GM21423 (cell line): ENCODE data around the gene LIMCH1.
"Not testable (repeated sequence)": the region's sequence is repeated elsewhere in the genome, so short reads cannot be mapped to it uniquely, and the experiment has no call there.

Experiments
- ATAC-seq: cut with Tn5 transposase; IDR thresholded peaks from one replicate; pipeline ENCODE4 v1.9.1; 2021; ENCODE audit warnings: mild to moderate bottlenecking, moderate library complexity; ENCODE audit not compliant: unreplicated experiment

Gene LIMCH1

DNA sequence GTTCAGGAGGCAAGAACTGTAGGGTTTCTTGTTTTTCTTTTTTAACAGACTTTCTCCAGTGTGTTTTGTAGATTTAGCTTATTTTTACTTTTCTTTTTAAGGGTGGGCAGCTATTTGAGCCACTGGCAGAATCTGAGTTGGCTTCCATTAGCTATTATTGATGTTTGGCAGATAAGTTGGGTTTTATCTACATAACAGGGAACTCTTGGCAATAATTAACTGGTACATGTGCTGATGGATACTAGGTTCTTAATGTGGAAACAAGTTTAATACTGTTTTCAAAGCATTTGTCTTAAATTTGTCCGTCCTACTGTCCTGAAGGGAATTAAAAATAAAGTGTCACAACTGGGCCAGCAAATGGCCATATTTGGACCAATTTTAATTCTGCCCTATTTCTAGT is 130.1 kb downstream of the LIMCH1 start:
- no peak for ATAC-seq

DNA sequence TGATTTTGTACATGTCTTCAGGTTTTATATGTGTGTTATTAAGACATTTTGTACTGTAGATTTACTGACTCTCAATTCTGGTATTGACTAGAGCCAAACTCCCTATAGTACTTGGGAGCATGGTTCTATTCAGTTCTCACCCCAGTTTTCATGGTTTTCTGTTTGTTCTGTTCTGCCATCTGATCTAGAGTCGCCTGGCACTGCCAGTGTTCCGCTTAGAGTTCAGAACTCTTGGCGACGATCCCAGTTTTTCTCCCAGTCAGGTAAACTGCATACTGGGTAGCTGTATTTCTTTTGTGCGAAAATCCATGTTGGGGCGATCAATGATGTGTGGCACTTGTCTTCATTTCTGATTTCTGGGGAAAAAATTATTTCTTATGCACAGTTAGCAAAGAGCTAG is 132.6 kb downstream of the LIMCH1 start:
- no peak for ATAC-seq

DNA sequence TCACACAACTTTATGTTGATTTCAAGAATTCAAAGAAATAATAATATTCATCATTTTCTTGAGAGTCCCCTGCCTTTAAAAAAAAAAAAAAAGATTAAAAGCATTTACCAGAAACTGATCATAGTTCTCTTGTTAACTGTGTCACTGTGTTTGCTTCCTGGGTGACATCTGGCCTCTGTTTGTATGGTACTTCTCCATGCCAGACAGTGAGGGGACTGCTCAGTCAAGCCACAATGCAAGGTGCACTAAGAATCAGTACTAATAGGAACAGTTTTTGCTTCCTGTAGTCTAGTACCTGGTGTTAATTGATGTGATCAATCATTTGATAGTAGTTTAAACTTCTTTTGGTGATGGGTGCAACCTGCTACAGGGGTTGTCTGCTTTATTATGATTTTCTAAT is 133.0 kb downstream of the LIMCH1 start:
- ATAC-seq: no peak

DNA sequence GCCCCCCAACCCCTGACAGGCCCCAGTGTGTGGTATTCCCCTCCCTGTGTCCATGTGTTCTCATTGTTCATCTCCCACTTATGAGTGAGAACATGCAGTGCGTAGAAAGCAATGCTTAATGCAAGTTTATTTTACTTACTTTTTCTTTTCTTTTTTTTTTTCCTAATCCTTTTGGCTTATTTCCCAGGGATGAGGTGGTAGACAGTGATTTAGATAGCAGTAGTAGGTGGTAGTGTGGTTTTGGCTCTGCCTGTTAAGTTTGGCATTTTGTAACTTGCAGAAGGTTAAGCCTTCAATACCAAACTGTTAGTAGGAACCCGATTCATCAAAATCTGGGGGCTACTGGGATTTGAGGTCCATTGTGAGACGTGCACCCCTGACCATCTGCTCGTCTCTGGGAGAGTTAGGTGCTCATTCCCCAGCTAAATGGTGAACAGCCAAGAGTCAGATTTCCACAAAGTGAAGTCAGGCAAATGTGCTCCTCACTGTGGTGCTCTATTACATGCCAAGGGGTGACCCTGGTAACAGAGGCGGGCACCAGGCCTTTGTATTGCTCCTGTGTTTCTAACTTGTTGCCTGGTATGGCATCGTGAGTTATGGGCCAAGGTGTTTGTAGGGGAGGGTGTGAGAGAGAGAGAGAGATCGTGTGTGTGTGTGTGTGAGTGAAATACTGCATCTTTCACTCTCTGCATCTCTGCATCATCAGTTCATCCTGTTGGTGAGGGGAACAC is 140.3 kb downstream of the LIMCH1 start:
- ATAC-seq: no peak

DNA sequence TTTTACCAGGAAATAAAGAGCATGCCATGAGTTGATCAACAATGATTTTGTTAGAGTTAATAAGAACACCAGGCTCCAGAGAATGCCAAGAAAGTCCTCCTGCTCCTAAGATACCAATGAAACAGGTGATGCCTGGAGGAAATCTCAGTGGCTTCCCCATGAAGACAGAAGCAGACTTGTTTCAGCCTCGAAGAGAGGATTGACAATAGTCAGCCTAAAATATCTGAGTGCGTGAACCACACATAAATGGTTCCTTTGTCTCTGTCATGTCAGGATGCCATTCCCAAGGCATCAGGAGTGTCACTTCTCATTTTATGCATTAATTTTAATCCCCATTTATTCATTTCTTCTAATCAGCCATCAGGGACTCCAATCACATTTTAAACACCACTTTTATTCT is 141.0 kb downstream of the LIMCH1 start:
- no peak for ATAC-seq

DNA sequence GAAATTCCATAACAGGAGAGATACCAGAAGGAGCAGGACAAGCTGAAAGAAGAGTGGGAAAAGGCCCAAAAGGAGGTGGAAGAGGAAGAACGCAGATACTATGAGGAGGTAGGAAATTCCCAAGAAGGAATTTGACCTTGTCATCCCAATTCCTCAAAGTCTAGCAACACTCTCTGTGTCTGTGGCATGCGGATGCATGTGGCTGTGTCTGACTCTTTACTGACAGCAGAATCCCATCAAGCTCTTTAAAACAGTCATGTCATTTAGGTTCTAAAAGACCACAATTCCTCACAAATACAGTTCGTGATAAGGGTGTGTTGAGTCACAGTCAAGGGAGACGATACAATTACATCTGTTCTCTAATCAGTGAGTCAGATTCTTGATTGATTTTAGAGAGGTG is 142.0 kb downstream of the LIMCH1 start:
- no peak for ATAC-seq

DNA sequence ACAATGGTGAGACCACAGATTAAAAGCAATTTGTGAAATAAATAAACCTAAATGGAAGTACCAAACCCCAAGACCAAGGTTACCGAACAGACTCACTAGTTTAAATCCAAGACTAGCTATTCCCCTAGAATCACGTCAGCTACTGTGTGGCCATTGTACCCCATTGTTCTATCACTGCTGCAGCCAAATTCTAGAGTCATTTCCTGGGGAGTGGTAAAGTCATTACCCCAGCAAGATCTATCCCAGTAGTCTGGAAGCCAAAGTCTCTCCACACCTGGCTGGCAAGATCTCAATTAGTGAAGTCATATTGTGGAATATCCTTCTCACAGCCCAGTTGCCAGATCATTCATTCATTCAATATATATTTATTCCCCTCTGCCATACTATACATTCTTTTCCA is 143.1 kb downstream of the LIMCH1 start:
- ATAC-seq: no peak

DNA sequence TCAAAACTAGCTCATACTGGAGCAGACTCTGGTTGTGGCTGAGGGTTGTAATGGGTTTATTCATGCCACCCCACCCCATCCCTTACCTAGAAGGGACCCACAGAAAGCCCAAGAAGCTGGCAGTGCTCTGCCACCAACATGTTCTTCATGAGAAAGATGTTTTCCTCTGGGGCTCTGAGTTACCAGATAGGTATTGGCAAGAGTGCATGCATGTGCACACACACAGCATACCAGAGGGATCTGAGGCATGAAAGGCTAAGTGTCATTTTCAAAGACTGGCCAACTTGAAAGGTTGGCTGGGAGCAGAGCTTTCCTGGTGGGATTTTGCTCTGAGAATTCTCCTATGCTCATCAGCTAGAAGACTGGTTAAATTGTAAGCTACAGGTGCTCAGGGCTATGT is 145.4 kb downstream of the LIMCH1 start:
- no peak for ATAC-seq

DNA sequence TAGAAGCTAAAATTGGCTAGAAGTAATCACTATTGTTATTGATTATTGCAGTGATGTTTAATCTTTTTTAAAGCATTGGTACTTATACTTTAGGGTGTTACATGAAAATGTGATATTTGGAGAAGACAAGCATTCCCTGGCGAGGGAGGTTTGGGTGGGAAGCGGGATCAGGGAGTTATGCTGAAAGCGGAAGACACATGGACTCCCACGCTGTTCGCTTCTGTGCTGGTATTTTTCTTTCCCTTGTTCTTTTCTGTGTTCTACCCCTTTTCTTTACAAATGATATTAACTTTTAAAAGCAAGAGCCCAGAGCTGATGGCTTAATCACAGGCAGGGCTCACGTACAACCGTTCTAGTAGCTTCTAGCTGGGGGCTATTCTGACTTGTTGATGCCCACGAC is 148.9 kb downstream of the LIMCH1 start:
- no peak for ATAC-seq

DNA sequence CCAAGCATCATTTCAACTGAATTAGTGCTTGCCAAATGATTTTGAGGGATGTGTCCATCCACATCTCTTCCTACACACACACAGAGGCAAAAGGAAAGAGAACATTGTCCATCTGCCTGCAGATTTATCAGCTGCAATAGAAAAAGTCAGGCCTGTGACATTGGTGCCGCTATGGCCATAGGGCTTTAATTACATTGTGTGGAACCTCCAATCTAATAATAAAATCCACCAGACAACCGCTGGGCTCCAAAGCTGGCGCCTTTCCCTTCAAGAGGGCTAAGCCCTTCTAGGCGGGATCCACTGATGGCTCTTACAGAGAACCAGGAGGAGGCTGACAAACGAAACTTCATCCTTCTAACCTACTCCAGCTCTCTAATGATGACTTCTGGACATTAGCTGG is 150.0 kb downstream of the LIMCH1 start:
- ATAC-seq: no peak

DNA sequence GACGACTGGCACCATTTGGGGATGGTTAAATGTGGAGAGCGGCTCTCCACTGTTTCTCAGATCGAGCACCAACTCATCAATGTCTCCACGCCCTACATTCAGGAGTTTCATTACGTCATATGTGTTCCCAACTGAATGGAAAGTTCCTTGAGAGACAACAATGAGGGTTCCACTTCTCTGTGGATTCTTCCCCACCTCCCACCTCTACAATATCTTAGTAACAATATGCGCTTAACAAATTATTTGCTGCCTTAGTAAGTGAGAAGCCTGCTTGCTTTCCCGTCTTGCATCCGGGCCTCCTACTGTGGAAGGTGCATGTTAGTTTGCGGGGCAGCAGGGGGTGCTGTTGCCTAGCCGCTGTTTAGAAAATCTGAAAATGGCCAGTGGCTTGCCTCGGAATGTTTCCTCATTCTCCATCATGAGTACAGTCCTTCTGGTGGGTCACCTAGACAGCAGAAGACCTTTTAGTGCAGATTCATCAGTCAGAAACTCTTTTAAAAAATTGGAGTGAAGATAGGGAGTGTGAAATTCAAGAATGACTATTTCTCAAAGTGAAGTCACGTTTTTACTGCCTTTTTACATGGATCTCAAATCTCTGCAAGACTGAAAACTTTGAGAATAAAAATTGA is 154.9 kb downstream of the LIMCH1 start:
- peak; percentile 85 for ATAC-seq

DNA sequence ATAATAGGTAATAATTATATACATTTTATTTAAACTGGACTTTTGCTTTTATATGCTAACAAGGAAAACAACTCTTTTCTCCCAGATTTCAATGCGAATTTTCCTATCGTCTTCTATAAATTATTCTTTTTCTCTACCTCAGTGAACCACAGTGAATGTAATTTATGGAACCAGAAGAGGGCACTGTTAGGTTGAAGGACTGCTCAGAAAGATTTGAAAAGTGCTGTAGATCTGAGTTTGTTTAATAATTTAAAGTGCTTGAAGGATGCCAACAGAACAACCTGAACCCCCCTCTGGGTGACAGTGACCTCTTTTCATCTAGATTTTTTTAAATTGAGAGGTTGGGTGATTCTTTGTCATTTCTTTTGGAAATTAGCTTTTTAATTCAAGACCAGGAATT is 155.7 kb downstream of the LIMCH1 start:
- no peak for ATAC-seq

DNA sequence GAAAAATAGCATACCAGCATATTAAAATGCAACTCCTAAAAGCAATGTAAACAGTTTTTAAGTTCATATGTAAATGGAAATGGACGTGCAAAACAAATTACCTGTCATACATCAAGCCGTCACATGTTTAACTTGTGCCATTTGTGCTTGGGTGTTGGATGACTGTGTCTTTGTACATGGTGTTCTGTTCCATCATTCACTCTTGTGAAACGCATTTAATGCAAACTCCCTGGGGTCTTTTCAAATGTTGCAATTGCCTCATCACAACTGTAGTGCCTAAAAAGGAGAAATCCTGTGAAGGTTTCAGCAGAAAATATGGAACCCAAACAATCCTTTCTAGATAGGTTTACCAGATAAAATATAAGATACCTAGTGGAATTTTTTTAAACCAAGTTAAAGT is 158.2 kb downstream of the LIMCH1 start:
- ATAC-seq: no peak

DNA sequence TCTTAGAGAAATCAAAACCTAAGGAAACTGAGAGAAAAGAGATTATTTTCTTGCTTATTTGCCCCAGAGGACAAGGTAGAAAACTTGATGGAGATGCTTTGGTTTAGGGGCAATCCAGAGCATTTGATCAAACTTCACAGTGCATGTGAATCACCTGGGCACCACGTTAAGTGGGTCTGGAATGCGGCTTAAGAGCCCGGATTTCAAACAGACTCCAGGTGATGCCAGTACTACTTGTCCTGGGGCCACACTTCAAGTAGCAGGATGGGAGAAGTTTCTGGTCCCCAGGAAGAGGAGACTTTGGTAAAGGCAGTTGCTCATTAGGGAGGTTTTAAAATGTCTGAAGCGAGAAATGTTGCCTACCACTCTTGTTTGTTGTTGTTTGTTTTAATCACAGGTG is 158.8 kb downstream of the LIMCH1 start:
- ATAC-seq: no peak

DNA sequence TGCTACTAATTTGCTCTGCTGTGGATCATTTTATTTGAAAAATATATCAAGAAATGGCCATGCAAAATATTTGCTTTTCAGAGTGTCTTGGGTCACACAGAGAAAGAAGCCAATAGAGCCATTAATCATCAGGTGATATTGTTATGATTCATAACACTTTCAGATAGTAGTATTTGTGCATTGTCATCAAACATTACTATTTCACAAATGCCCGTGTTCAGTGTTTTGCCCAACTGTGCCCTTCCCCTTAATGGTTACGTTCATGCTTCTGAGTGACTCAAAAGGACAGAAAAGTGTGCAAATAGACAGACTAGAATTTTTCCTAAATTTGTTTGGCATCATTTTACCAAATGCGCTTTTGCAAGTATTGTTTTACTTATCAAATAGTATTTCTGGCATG is 164.0 kb downstream of the LIMCH1 start:
- no peak for ATAC-seq

DNA sequence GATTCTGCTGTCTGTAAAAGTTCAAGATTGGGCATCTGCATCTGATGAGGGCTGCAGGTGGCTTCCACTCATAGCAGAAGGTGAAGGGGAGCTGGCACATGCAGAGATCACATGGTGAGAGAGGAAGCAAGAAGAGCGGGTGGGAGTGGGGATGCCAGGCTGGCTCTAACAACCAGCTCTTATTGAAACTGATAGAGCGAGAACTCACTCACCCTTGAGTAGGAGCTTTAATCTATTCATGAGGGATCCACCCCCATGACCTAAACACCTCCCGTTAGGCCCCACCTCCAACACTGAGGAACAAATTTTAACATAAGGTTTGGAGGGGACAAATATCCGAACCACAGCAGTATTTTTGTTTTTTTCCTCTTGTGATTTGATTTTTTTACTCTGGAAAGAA is 164.8 kb downstream of the LIMCH1 start:
- no peak for ATAC-seq

DNA sequence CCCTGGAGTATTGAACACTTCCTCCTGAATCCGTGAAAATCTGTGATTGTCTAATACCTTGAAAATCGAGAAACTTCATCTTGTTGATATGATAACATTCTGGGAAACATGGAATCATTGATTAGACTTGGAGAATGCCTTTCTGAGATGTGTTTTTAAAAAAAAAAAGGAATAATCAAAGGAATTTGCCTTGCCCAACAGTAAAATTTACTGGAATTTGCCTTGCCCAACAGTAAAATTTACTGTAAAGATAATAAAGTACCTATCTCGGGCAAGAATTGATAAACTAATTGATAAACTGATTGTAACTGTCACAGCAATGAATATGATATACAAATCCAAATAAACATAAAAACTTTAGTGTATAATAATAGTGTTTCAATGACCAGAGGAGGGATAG is 165.8 kb downstream of the LIMCH1 start:
- ATAC-seq: no peak

DNA sequence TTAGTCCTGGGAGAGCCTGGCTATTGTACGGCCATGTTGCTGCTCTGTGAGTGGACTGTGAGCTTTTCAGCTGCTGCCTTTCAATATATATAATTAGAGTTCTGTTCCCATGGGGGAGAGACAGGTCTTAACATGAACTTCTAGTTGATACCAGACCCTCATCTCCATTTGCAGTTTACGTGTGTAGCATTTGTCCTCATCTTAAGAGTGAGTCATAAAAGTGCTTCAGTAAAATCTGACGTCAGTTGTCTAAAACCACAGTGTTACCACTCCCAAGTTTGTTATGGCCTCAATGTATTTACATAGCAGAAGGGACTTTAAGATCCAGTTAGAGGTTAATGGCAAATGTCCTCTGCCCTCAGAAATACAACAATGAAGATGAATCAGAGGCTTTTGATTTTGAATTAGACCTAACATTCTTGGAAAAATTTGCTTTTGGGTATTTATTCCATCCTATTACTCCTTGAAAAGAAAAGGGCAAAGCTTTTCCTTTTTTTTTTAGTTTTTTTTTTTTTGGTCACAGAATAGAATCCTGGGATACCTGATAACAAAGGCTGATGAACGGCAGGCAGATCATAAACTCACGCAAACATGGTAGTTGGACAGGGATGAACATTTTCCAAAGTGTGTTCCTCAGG is 172.0 kb downstream of the LIMCH1 start:
- no peak for ATAC-seq

DNA sequence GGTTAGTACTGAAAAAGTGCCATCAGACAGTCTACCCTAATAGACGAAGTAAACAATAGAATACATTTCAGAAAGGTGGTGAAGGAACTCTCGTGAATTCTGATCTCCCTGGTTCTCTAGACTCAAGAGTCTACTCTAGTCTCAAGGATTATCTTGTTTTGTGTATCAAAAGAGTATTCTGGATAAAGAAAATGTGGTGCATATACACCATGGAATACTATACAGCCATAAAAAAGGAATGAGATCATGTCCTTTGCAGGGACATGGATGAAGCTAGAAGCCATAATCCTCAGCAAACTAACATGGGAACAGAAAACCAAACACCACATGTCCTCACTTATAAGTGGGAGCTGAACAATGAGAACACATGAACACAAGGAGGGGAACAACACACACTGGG is 173.7 kb downstream of the LIMCH1 start:
- not testable (repeated sequence) for ATAC-seq

DNA sequence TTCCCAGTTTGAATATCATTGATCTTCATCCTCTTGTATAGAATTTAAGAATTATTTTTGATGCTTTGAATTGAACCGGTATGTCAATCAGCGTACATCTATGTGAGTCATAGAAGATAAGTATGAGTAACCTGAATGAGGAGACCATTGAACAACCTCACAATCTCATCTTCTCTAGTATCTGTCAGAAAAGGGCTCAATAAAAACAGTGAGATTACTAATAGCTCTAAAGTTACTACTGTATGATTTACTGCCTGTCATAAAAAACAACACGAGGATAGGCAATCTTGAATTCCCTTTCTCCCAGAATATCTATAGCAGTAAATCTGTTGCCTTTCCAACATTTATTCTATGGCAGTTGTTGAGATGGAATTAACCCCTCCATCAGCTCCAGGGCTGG is 174.5 kb downstream of the LIMCH1 start:
- ATAC-seq: no peak

DNA sequence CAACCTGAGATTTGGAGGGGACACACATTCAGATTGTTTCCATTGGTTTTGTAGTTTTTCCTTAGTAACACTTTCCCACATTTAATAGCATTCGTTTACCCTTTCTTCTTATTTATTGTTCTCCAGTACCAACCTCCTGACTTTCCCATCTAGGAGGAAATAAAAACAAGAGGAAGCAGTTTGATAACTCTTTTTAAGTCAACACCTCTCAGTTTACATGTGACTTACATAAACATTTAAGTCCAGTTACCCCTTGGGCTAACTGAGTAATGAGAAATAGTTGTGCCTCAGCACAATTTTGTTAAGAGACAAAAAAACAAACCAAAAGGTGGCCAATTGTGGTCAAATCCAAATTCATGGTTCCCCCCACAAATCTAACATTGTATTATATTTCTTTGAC is 175.8 kb downstream of the LIMCH1 start:
- no peak for ATAC-seq

DNA sequence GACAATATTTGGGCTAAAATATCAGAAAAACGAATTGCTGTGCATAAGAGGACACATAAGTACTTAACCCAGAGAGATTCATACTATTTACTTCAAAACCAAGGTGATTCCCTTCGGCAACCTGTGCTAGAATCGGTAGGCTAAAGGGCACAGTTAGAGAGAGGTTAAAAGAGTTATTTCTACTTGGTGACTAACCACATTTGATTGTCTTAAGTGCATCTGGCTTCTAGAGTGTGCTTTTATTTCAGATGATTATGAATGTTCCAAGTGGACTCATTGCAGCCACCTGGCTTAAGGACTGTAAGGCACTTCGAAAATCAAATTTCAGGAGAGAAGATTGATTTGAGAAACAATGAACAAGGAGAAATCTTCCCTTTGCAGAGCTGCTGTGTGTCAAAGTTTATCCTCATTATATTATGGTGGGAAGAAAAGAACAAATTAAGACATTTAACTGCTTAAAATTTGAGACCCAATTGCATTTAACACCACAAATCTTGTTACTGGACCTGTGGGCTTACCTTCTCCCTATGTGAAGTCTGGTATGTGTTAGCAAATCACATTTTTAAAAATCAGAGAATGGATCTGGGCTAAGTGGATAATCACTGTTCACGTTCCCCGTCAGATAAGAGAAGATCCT is 176.5 kb downstream of the LIMCH1 start:
- no peak for ATAC-seq
